Ishikawa (cell line): ENCODE measurements around the gene ALDH7A1.
A peak's percentile ranks its signal among the peaks of the same experiment; 100 is the strongest.

ENCODE experiments used
- CEBPB ChIP-seq: IDR thresholded peaks from 2 replicates; pipeline ENCODE4 v1.6.1; 2012
- CREB1 ChIP-seq: IDR thresholded peaks from 2 replicates; pipeline ENCODE4 v1.6.1; 2012; ENCODE audit warnings: low read depth
- EGR1 ChIP-seq: IDR thresholded peaks from 2 replicates; pipeline ENCODE4 v1.6.1; 2012
- EP300 ChIP-seq: IDR thresholded peaks from 2 replicates; pipeline ENCODE4 v1.6.1; 2012; ENCODE audit warnings: borderline replicate concordance
- FOXM1 ChIP-seq: IDR thresholded peaks from 2 replicates; pipeline ENCODE4 v1.6.1; 2012; ENCODE audit warnings: low read depth, borderline replicate concordance
- MAX ChIP-seq: IDR thresholded peaks from 2 replicates; pipeline ENCODE4 v1.6.1; 2012
- NFIC ChIP-seq: IDR thresholded peaks from 2 replicates; pipeline ENCODE4 v1.6.1; 2012
- RAD21 ChIP-seq: IDR thresholded peaks from 2 replicates; pipeline ENCODE4 v1.6.1; 2012; ENCODE audit warnings: low read depth
- REST ChIP-seq: IDR thresholded peaks from 2 replicates; pipeline ENCODE4 v1.6.1; 2012; ENCODE audit warnings: low read depth, mild to moderate bottlenecking
- TAF1 ChIP-seq: IDR thresholded peaks from 2 replicates; pipeline ENCODE4 v1.6.1; 2012; ENCODE audit warnings: low read depth, mild to moderate bottlenecking
- TCF12 ChIP-seq: IDR thresholded peaks from 2 replicates; pipeline ENCODE4 v1.6.1; 2012; ENCODE audit warnings: low read depth
- TEAD4 ChIP-seq: IDR thresholded peaks from 2 replicates; pipeline ENCODE4 v1.6.1; 2012
- YY1 ChIP-seq: IDR thresholded peaks from 2 replicates; pipeline ENCODE4 v1.6.1; 2012; ENCODE audit warnings: low read depth
- ZBTB7A ChIP-seq: IDR thresholded peaks from 2 replicates; pipeline ENCODE4 v1.6.1; 2012; ENCODE audit warnings: low read depth
- TF ChIP-seq, protein P1 (sequence below): IDR thresholded peaks from 2 replicates; pipeline ENCODE4 v1.6.1; 2012

ALDH7A1 gene

DNA sequence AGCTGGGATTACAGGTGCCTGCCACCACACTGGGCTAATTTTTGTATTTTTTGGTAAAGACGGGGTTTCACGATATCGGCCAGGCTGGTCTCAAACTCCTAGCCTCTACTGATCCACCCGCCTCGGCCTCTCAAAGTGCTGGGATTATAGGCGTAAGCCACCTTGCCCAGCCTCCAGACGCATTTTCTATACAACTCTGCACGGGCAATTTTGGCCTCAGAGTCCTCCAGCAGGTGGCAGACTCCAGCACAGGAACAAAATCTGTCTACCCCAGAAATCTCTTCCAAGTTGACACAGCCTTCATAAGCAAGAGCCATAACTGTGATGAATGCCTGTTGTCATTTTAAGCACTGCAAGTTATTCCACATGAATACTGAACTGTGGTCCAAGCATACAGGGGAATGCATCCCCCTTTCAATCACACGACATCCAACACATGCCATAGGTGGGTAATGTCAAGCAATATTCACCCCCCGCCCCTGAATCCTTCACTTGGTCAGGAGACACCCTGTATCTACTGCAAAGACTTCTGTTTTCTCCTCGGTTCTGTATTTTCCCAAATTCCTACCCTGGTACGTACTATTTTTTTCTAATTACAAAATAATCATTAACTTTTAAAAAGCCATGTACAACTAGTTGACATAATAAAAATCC is 50.8 kb downstream of the ALDH7A1 start:
- no peak for TF ChIP-seq TCF12
- peak; percentile 62 for TF ChIP-seq RAD21

DNA sequence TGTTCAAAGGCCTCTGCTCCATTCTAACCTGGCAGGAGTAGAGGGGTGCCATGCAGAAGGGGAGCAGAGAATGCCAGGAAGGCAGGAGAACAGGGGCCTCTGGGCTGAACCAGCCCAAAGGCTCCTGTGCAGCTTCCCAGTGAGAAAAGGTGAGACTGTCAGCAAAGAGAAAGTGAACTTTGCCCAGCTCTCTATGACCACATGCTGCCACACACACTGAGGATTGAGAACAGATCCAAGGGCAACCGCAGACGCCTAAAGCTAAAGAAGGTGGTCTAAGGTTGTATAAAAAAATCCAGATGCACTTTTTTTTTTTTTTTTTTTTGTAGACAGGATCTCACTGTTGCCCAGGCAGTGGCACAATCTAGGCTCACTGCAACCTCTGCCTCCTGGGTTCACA is 51.4 kb downstream of the ALDH7A1 start:
- TF ChIP-seq TCF12 (no peak), ZBTB7A (no peak), EP300 (no peak), NFIC (no peak), TAF1 (no peak), MAX (no peak), YY1 (no peak), CREB1 (no peak)

- TF ChIP-seq ZBTB7A (no peak), CREB1 (no peak), EP300 (no peak), TCF12 (no peak), RAD21 (no peak), MAX (no peak), EGR1 (no peak), REST (no peak), CEBPB (no peak), TEAD4 (no peak), NFIC (no peak), FOXM1 (no peak), TAF1 (no peak)
- TF ChIP-seq, protein P1, sequence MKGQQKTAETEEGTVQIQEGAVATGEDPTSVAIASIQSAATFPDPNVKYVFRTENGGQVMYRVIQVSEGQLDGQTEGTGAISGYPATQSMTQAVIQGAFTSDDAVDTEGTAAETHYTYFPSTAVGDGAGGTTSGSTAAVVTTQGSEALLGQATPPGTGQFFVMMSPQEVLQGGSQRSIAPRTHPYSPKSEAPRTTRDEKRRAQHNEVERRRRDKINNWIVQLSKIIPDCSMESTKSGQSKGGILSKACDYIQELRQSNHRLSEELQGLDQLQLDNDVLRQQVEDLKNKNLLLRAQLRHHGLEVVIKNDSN = no peak
Observed at GRCh38 chr5:126543009-126543408, 52.0 kb downstream of the ALDH7A1 start.

- TF ChIP-seq MAX (no peak), CEBPB (no peak), TEAD4 (no peak), TAF1 (no peak), EGR1 (no peak), ZBTB7A (no peak), YY1 (no peak), FOXM1 (no peak), TCF12 (no peak), CREB1 (no peak), REST (no peak), NFIC (no peak), EP300 (no peak), RAD21 (no peak)
- TF ChIP-seq, protein P1 = no peak
Observed at GRCh38 chr5:126542441-126542840, 52.6 kb downstream of the ALDH7A1 start.

- TF ChIP-seq TAF1 = no peak
- no peak for TF ChIP-seq EGR1
- no peak for TF ChIP-seq TEAD4
- no peak for TF ChIP-seq NFIC
- TF ChIP-seq, protein P1 = no peak
- no peak for TF ChIP-seq ZBTB7A
- TF ChIP-seq CEBPB = no peak
- no peak for TF ChIP-seq FOXM1
Observed at GRCh38 chr5:126540631-126541030, 54.4 kb downstream of the ALDH7A1 start.

- no peak for TF ChIP-seq NFIC
- TF ChIP-seq RAD21 = no peak
- no peak for TF ChIP-seq TCF12
Observed at GRCh38 chr5:126538579-126538978, 56.4 kb downstream of the ALDH7A1 start.
